GM19467 (cell line): Measurements from ENCODE around the gene DBF4B.

Source experiments
- ATAC-seq: cut with Tn5 transposase; IDR thresholded peaks from one replicate; pipeline ENCODE4 v1.9.1; 2021; ENCODE audit warnings: mild to moderate bottlenecking, moderate library complexity; ENCODE audit not compliant: unreplicated experiment

DBF4B gene

GRCh38 chr17:44775838-44776621, 67.6 kb downstream of the DBF4B start:
- no peak for ATAC-seq

DNA sequence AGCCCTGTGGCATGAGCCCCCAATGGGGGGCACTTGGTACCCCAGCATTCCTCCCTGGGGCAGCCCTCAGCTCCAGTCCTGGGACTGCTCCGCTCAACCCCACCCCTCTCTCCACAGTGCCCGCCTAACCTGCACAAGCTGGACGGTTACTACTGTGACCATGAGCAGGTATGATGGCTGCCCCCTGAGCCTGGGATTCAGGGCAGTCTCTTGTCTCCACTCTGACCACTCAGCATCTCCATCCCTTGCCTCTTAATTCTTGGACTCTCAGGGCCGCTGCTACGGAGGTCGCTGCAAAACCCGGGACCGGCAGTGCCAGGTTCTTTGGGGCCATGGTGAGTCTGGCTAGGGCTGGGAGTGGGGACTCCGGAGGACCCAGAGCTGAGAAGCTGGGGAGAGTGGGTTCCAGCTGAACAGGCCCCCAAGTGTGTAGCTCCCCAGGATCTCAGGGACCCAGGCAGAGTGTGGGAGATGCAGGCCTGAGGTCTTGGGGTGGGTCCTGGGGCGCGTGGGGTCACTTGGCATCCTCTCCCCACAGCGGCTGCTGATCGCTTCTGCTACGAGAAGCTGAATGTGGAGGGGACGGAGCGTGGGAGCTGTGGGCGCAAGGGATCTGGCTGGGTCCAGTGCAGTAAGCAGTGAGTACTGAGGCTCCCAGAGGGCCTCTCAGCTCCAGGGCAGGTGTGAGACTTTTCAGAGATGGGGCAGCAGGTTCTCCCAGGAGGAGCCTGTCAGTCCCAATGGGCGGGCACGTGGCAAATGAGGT, 68.3 kb downstream of the DBF4B start:
- ATAC-seq = no peak

DNA sequence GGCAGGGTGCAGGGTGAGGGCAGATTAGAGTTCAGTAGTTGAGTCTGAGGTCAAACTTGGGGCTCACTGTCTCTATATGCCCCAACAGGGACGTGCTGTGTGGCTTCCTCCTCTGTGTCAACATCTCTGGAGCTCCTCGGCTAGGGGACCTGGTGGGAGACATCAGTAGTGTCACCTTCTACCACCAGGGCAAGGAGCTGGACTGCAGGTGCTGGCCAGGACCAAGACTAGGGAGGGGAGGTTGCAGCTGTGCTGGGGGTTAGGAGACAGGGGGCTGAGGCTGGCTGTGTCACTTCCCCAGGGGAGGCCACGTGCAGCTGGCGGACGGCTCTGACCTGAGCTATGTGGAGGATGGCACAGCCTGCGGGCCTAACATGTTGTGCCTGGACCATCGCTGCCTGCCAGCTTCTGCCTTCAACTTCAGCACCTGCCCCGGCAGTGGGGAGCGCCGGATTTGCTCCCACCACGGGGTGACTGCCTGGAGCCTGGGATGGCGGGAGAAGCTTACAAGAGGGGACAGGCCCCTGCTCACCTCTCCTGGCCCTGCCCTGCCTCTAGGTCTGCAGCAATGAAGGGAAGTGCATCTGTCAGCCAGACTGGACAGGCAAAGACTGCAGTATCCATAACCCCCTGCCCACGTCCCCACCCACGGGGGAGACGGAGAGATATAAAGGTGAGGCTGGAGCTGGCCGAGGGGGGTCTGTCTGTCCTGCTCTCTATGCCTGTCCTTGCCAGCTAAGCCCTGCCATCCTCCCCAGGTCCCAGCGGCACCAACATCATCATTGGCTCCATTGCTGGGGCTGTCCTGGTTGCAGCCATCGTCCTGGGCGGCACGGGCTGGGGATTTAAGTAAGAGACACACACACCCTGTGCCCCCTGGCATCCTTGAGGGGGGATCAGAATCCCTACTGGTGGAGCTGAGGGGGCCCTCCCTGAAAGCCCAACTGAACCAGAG, 69.2 kb downstream of the DBF4B start:
- no peak for ATAC-seq

- ATAC-seq = no peak
Measured at GRCh38 chr17:44778656-44779210, 70.3 kb downstream of the DBF4B start.

GRCh38 chr17:44779211-44780025, 71.0 kb downstream of the DBF4B start:
- ATAC-seq = no peak

- no peak for ATAC-seq
Measured at GRCh38 chr17:44780161-44780560, 71.7 kb downstream of the DBF4B start.

DNA sequence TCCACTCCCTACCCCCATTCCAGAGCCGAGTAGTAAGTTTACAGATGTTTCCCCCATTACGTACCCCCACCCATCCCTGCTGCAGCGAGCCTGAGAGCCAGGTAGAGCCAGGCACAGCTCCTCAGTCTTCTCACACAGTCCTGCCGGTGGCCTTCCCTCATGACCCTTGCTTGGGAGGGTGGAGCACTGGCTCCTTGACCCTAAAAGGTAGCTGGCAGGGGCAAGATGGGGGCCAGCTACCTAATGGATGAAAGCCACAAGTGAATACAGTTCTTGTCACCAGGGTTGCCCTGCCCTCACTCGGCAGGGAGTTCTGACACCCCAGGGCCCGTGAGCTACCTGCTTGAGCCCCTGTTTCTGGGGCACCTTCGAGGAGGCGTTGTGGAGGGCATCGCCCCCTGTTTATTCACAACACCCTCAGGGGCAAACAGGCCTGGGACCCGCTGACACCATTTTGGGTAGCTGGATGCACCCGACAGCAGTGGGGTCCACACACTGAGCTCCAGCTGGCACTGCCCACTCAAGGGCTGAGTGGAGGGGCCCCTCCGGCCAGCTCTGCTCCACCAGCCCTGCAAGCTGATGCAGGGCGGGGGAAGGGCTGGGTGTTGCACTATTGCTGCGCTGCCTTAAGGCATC, 72.5 kb downstream of the DBF4B start:
- ATAC-seq = no peak

GRCh38 chr17:44781551-44782325, 73.3 kb downstream of the DBF4B start:
- ATAC-seq = no peak

DNA sequence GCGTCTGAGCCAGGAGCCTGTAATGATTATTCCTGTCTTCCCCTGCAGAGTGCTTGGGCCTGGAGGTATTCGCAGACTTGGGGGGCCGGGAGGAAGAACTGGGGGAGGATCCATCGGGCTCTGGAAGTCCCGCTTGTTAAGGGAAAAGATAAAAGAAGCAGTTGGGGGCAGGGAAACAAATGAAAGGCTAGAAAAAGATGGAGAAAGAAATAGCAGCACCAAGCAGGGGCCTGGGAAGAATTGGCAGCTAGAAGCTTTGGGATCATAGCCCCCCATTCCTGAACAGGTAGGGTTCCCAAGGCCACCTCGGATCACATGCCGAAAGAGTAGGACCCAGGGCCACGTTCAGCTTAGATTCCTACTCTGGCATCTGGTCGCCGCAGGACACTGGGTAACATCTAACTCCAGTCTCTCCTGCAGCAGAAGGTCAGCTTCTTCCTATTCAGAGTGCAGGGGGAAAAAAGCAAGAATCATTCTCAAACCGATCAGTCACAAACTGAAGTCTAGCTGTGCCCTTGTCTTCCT, 73.9 kb downstream of the DBF4B start:
- ATAC-seq = no peak

DNA sequence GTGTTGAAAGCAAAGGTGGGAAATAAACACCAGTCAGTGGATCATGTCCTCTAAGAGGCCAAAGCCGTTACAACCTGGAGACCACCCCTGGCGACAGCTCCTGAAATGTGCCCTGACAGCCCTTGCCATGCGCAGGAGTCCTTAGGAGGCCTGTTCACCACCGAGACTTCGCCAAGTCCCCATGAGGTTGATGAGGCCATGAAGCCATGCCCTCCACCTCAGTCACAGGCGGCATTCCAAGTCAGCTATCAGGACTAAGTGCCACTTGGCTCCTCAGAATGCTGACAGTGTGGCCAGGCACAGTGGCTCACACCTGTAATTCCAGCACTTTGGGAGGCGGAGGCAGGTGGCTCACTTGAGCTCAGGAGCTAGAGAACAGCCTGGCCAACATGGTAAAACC, 77.5 kb downstream of the DBF4B start:
- ATAC-seq = no peak

- no peak for ATAC-seq
Measured at GRCh38 chr17:44786551-44787081, 78.2 kb downstream of the DBF4B start.

DNA sequence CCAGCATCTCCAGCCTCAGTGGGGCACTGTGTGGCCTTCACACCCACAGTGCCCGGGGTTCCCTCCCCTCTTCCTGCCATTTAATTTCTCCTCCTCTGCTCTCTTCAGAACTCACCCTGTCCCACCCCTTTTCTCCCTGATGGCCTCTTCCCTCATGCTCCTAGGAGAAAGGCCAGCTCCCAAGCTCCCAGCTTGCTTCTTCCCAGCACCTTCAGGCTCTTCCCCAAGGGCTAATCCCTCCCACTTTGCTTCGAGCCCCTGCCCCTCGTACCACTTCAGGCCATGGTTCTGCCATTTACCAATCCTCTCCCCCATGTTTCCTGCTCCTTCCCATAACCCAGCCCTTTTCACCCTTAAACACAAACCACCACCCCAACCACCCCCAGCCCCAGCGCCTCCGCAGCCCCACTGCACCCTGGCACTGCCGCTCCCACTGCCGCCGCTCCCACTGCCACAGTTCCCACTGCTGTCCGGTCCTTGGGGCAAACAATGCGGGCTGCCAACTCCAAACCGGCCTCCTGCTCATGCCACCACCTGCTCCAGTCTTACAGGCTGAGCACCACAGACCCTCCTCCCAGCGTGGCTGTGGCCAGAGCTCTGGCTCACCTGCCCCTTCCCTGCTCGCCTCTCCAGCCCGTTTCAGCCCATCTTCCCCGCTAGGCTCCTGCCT, 78.9 kb downstream of the DBF4B start:
- no peak for ATAC-seq

DNA sequence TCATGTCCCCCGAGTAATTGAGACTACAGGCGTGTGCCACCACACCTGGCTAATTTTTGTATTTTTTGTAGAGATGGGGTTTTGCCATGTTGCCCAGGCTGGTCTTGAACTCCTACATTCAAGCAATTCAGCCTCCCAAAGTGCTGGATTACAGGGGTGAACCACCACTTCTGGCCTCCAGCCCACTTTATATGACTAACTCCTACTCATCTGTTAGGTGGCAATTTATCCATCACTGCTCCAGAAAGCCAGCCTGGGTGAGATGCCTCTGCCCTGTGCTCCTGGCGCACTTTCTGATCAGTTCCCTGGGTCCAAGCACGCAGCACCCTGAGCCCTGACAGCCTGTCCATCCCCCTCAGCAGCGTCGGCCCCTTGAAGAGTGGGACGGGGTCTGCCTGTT, 79.7 kb downstream of the DBF4B start:
- ATAC-seq = no peak

- ATAC-seq = no peak
Measured at GRCh38 chr17:44792276-44792675, 83.8 kb downstream of the DBF4B start.

- no peak for ATAC-seq
Measured at GRCh38 chr17:44793885-44794842, 85.7 kb downstream of the DBF4B start.

- ATAC-seq = no peak
Measured at GRCh38 chr17:44794851-44795413, 86.5 kb downstream of the DBF4B start.
